ENCODE measurements around the gene SPTBN1.

SPTBN1 gene

DNA sequence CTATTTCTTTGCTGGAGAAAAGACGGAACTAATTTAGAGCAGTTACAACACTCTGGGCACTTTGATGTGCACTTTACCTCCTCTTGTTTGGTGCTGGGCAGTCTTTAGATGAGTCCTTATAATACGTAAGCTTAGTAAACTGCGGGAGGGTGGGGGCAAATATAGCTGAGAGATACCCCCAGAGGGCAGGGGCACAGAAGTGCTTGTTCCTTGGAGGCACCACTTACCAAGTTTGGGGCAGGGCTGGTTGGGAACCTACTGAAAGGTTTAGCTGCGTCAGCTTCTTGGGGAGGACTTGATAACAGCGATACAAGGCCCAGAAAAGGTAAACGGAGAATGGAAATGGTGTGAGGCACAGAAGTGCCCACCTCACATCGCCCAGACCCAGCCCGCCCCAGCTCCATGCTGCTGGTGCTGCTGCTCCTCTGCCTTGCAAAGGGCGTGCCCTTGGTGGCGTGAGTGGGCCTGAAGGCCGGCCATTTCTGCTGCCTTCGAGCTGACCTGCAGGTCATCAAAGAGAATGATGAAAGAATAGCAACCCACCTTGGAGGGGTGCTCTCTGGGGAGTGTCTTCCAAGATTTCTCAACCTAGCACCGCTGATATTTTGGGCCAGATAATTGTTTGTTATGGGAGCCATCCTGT is 139.2 kb downstream of the SPTBN1 start:
- no peak for DNase-seq

GRCh38 chr2:54595999-54596902 is 140.1 kb downstream of the SPTBN1 start:
- peak in 1 of 5 donors; percentile 46 for DNase-seq

DNA sequence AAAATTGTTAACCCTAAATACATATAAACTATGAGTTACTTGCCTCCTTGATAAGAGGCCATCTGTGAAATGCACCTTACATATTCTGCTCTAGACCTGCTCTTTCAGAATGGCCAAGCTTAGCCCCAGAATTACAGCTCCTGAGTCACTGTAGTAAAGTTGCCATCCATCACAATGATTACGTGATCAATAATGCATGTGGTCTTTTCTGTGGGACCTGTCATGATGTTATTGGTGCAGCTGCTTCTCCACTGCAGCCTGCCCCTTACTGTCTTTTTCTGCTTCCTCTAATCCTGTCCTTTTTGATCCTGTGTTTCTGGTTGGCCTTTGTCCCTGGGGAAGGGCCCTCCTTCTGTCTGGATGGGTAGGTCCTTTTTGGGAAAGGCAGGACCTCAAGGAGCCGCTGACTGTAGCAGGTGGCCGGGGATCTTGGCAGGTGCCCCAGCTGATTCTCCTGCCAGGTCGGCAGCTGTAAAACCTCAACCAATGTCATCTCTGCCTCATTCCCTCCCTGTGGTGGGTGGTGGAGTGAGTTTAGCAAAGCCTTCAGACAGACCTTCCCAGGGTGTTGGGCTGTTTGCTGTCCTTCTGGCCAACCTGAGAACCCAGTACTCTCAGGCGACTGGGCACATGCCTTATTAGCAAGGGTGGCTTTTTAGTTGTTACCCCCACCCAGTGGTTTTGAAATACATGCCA is 141.2 kb downstream of the SPTBN1 start:
- DNase-seq = no peak

GRCh38 chr2:54598347-54599325 is 142.5 kb downstream of the SPTBN1 start:
- no peak for DNase-seq

GRCh38 chr2:54599326-54599710 is 143.2 kb downstream of the SPTBN1 start:
- no peak for DNase-seq

- DNase-seq = peak in 1 of 5 donors; percentile 55
Observed at GRCh38 chr2:54599914-54600313, 143.8 kb downstream of the SPTBN1 start.

DNA sequence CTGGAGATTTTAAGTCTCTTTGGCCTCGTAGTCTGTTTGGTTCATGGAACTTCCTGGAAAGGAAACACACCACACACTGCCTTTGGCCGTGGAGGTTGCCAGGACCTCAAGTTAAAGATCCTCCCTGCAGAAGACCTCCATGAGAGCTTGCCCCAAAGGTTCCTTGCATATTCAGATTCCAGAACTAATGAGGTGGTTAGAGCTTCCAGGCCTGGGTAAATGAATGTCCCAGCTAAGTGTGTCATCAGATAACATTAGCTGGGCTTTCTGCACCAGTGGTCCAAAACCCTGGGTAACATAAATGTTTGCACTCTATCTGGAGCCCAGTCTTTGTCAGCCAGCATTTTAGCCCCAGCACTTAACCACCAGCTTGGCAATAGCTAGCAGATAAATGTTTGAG is 145.2 kb downstream of the SPTBN1 start:
- DNase-seq = no peak

DNA sequence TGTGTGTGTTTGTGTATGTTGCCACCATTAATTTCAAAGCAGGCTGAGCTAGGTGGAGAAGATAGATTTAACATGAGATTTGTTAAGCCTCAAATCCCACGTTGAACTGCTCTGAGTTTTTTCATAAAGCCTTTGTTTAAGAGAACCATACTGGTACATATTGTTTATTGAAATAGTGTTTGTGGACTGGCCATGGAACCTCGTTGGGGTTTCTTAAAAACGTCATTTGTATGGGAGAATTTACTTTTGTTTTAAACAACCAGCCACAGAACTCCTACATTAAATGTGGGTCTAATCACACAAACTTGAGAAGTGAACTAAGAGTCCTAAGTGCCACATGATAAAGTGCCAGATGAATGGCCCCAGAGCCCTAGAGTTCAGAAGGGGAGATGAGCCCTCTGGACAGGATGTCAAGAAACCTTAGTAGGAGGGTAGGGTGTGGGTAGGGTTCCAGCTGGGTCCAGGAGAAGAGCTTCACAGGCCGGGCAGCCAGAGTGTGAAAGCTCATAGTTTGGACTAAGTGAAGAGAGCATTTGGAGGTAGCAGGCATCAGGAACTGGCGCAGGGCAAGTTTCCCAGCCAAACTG is 146.7 kb downstream of the SPTBN1 start:
- DNase-seq = no peak

DNA sequence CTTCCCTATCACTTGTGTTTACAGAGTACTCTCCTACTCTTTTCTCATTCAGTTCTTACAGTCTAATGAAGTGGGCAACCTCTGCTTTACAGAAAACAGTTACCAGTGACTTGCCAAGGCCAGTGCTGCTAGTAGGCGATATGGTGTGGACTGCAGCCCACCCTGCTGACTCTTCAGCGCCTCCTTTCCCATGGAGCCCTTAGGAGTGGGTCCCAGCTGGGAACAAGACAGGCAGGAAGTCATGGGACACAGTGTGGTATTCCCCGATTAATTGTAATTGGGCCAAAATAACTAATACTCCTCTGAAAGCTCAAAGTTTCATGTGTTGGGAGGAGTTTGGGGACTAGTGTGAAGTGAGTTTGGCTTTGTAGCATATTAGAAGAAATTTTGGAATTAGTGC is 147.2 kb downstream of the SPTBN1 start:
- no peak for DNase-seq

- no peak for DNase-seq
Observed at GRCh38 chr2:54603796-54604195, 147.7 kb downstream of the SPTBN1 start.

GRCh38 chr2:54604871-54605270 is 148.7 kb downstream of the SPTBN1 start:
- DNase-seq = no peak

- DNase-seq = no peak
Observed at GRCh38 chr2:54605836-54606235, 149.7 kb downstream of the SPTBN1 start.

- DNase-seq = peak in 2 of 5 donors; percentile 25 to 30
Observed at GRCh38 chr2:54606393-54606958, 150.3 kb downstream of the SPTBN1 start.

DNA sequence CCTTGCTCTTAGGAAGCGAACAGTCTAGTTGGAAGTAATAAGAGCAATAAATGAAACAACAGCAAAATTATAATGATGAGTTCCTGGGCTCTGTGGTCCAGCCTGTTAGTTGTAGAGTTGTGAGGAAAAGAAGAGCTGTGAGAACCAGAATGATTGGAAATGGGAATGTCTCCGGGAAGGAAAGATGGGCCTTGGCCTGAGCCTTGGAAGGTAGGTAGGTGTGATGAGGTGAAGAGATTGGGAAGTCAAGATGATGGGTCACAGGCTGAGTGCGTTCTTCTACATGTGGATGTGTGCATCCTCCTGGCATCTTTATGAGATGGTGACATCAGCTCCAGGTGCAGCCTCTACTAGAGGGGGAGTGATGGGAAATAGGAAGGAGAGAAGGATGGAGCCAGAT is 152.1 kb downstream of the SPTBN1 start:
- DNase-seq = no peak

DNA sequence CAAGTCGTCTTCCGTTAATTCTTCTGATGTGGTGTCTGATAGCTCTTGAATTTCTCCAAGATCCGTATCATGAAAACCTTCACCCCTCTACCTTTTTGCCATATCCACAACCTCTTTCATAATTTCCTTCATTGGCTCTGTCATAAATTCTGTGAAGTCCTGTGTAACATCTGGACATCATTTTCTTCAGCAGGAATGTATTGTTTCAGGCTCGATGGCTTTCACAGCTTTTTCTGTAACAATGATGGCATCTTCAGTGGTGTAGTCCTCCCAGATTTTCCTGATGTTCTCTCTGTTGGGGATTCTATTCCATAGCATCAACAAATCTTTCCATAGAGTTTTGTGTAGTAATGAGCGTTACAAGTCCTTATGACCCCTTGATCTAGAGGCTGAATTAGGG is 153.1 kb downstream of the SPTBN1 start:
- DNase-seq = no peak

- no peak for DNase-seq
Observed at GRCh38 chr2:54609647-54610046, 153.5 kb downstream of the SPTBN1 start.

- DNase-seq = no peak
Observed at GRCh38 chr2:54610700-54611099, 154.6 kb downstream of the SPTBN1 start.

DNA sequence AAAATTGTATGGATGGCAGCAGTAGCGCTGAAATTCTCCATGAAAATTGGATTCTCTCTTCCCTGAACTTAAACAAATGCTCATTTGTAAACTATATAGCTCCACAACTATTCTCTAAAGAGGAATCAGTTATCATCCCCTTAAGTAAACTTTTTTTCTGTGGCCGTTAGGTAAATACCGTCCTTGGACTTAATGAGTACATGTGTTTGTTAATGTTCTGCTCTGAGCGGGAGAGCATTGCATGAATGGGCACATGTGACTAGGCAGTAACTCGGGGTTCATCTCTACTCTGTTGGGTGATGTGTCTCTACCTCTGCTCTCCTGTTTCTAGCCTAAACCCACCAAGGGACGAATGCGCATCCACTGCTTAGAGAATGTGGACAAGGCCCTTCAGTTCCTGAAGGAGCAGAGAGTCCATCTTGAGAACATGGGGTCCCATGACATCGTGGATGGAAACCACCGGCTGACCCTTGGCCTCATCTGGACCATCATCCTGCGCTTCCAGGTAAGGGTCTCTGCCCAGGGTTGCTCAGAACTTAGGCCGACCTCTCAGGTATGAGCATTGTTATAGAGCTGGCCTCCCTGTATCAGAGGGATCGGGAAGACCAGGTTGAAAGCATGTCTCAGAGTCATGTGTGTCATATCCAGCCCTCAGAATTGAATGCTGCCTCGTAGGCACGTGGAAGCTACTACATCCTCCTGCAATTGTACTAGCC is 155.9 kb downstream of the SPTBN1 start:
- no peak for DNase-seq

GRCh38 chr2:54613386-54613785 is 157.3 kb downstream of the SPTBN1 start:
- DNase-seq = no peak

GRCh38 chr2:54613794-54614257 is 157.7 kb downstream of the SPTBN1 start:
- DNase-seq = no peak

DNA sequence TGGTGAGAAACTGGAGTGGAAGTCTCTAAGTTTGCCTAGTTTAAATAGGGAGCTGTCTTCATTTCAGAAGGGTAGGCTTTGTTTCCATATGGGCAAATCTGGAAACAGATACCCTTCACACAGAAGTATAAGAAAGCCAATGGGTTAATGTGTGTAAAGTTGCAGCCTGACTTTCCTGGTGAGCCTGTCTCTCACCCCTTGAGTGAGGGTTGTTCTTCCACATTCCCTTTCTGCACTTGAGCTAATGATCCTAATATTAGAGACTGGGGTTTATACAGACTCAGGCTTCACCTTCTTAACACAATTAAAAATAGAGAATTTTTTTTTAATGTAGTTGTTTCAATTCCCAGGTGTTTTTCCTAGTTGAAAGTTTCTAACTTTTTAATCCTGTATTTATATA is 158.7 kb downstream of the SPTBN1 start:
- DNase-seq = no peak
